GM12878 (cell line): ENCODE data around the gene LSM7. TPM values are rescaled to one million over a fixed set of nuclear protein-coding genes. Genes with fewer than 3 reads are reported as not detected.
A peak's percentile ranks its signal among the peaks of the same experiment; 100 is the strongest.

Experiments used
- ATAC-seq: fragments of 200-7000 bp; cut with Tn5 transposase; 3 replicates; pipeline ENCODE4 v1.9.1; 2020; ENCODE audit warnings: mild to moderate bottlenecking, moderate library complexity
- BruUV-seq: library from RNA; stranded (reverse); fragments of 400-500 nt; replicated peaks from 2 replicates; lab custom pipeline; 2021; lab: Mats Ljungman, UMichigan
- CTCF ChIA-PET: fragments of 300-600 bp; sonication (Branson Sonifier 250); formaldehyde crosslinking; extraction: SDS; loops from one replicate; lab custom pipeline; 2021; ENCODE audit warnings: inconsistent platforms; lab: Yijun Ruan, JAX
- POLR2A ChIA-PET: fragments of 350-600 bp; formaldehyde crosslinking; extraction: SDS; loops from one replicate; lab custom pipeline; 2021; ENCODE audit warnings: inconsistent platforms; lab: Charles Lee
- RAD21 ChIA-PET: fragments of 300-600 bp; sonication (Branson Sonifier 250); formaldehyde crosslinking; loops from one replicate; lab custom pipeline; 2023; ENCODE audit warnings: antibody characterized with exemption; ENCODE audit not compliant: unreplicated experiment; lab: Charles Lee
- SMC1A ChIA-PET: fragments of 300-600 bp; sonication (Branson Sonifier 250); formaldehyde crosslinking; loops from one replicate; lab custom pipeline; 2023; ENCODE audit not compliant: unreplicated experiment, uncharacterized antibody; lab: Charles Lee
- DNase-seq: peaks from one replicate; pipeline ENCODE4 v3.0.0-alpha.2; 2011; ENCODE audit warnings: low read depth, low spot score
- FAIRE-seq: peaks from 3 replicates; lab custom pipeline; 2011; peaks lifted over from hg19 to GRCh38; lab: Jason Lieb, UNC
- H2AFZ ChIP-seq: 2 replicates; pipeline ENCODE4 v1.6.0; 2011; ENCODE audit warnings: low read depth, low read length, control low read depth; ENCODE audit not compliant: control insufficient read depth
- H3K27ac ChIP-seq: 2 replicates; pipeline ENCODE4 v1.5.1; 2011; ENCODE audit warnings: control low read depth; ENCODE audit not compliant: control insufficient read depth, insufficient read depth
- H3K27me3 ChIP-seq, 2 experiments: replicated peaks in 1 of 2; 2 replicates each; pipeline versions ENCODE4 v1.6.0 to v1.6.1; 2011; ENCODE audit warnings: low read length in 1 of 2; ENCODE audit not compliant: control insufficient read depth in 2 of 2, insufficient read depth in 2 of 2
- H3K36me3 ChIP-seq, 2 experiments: 2 replicates each; pipeline ENCODE4 v1.5.1; 2011; ENCODE audit warnings: low read length in 1 of 2; ENCODE audit not compliant: control insufficient read depth in 2 of 2, insufficient read depth in 2 of 2
- H3K4me1 ChIP-seq: 2 replicates; pipeline ENCODE4 v1.6.1; 2011; ENCODE audit warnings: mild to moderate bottlenecking, low read length, moderate library complexity, mixed read lengths; ENCODE audit not compliant: control insufficient read depth, insufficient read depth
- H3K4me2 ChIP-seq: 2 replicates; pipeline ENCODE4 v1.6.0; 2011; ENCODE audit warnings: control low read depth; ENCODE audit not compliant: control insufficient read depth, insufficient read depth
- H3K4me3 ChIP-seq: fragments of 200-600 bp; sonication (generic); 2 replicates; pipeline ENCODE4 v1.5.1; 2016
- H3K79me2 ChIP-seq: 2 replicates; pipeline ENCODE4 v1.6.0; 2011; ENCODE audit warnings: low read length; ENCODE audit not compliant: control insufficient read depth, insufficient read depth
- H3K9ac ChIP-seq: 2 replicates; pipeline ENCODE4 v1.8.0; 2011; ENCODE audit warnings: low read length, control low read depth, mixed read lengths; ENCODE audit not compliant: control insufficient read depth, insufficient read depth
- H3K9me3 ChIP-seq: replicated peaks from 3 replicates; pipeline ENCODE4 v1.5.1; 2011; ENCODE audit warnings: mild to moderate bottlenecking, low read length; ENCODE audit not compliant: control insufficient read depth, insufficient read depth
- H4K20me1 ChIP-seq: 2 replicates; pipeline ENCODE4 v1.6.0; 2011; ENCODE audit not compliant: control insufficient read depth, insufficient read depth
- BHLHE40 ChIP-seq, 2 experiments: fragments of 450-650 bp in 1 of 2; IDR thresholded peaks; 2 replicates each; pipeline ENCODE4 v1.6.1; 2011 to 2017; ENCODE audit warnings: low read depth in 2 of 2, borderline replicate concordance in 1 of 2, improper control_type of control experiment in 1 of 2, low read length in 1 of 2, mild to moderate bottlenecking in 1 of 2
- BRCA1 ChIP-seq: IDR thresholded peaks from 2 replicates; pipeline ENCODE4 v1.6.1; 2011; ENCODE audit warnings: low read depth, low read length, improper control_type of control experiment
- E2F8 ChIP-seq: fragments of 450-650 bp; IDR thresholded peaks from 2 replicates; pipeline ENCODE4 v1.6.1; 2018; ENCODE audit warnings: mild to moderate bottlenecking, low read depth, moderate library complexity; ENCODE audit not compliant: partially characterized antibody
- ETV6 ChIP-seq, 2 experiments: fragments of 450-650 bp in 1 of 2; IDR thresholded peaks in 1 of 2; conservative IDR thresholded peaks in 1 of 2; 2 replicates each; pipeline ENCODE4 v1.6.1; 2014; ENCODE audit warnings: antibody characterized with exemption in 1 of 2, borderline replicate concordance in 1 of 2, low read depth in 1 of 2, mild to moderate bottlenecking in 1 of 2, moderate library complexity in 1 of 2
- IKZF2 ChIP-seq, 2 experiments: fragments of 450-650 bp; IDR thresholded peaks; 2 replicates each; pipeline ENCODE4 v1.6.1; 2017; ENCODE audit warnings: mild to moderate bottlenecking in 2 of 2, moderate library complexity in 2 of 2
- MTA3 ChIP-seq: IDR thresholded peaks from 2 replicates; pipeline ENCODE4 v1.6.1; 2012; ENCODE audit warnings: low read length, inconsistent platforms, borderline replicate concordance
- NBN ChIP-seq: fragments of 450-650 bp; IDR thresholded peaks from 2 replicates; pipeline ENCODE4 v1.6.1; 2016
- NR2F1 ChIP-seq: fragments of 450-650 bp; conservative IDR thresholded peaks from 2 replicates; pipeline ENCODE4 v1.6.1; 2017; ENCODE audit warnings: mild to moderate bottlenecking
- POLR2A ChIP-seq: IDR thresholded peaks from 2 replicates; pipeline ENCODE4 v1.6.1; 2011; ENCODE audit warnings: low read depth, mild to moderate bottlenecking, low read length
- POLR2AphosphoS2 ChIP-seq: IDR thresholded peaks from 2 replicates; pipeline ENCODE4 v1.6.1; 2011; ENCODE audit warnings: low read depth, mild to moderate bottlenecking, low read length, improper control_type of control experiment, moderate library complexity
- POLR2AphosphoS5 ChIP-seq: IDR thresholded peaks from 2 replicates; pipeline ENCODE4 v1.6.1; 2011; ENCODE audit warnings: mild to moderate bottlenecking, low read length, inconsistent platforms
- POU2F2 ChIP-seq: IDR thresholded peaks from 3 replicates; pipeline ENCODE4 v1.6.1; 2011; ENCODE audit warnings: low read depth, mild to moderate bottlenecking, low read length, borderline replicate concordance
- RAD21 ChIP-seq: IDR thresholded peaks from 2 replicates; pipeline ENCODE4 v1.6.1; 2011; ENCODE audit warnings: mild to moderate bottlenecking, low read depth, low read length, moderate library complexity; ENCODE audit not compliant: insufficient read depth
- SMC3 ChIP-seq: IDR thresholded peaks from 2 replicates; pipeline ENCODE4 v1.6.1; 2011; ENCODE audit warnings: low read length, improper control_type of control experiment, borderline replicate concordance
- USF1 ChIP-seq: IDR thresholded peaks from 2 replicates; pipeline ENCODE4 v1.6.1; 2011; ENCODE audit warnings: borderline replicate concordance, low read depth, mild to moderate bottlenecking, moderate library complexity, mixed read lengths, low read length; ENCODE audit not compliant: insufficient read depth; ENCODE audit errors: extremely low read length
- ZNF622 ChIP-seq: fragments of 450-650 bp; IDR thresholded peaks from 2 replicates; pipeline ENCODE4 v1.6.1; 2017; ENCODE audit warnings: mild to moderate bottlenecking, inconsistent platforms
- WGBS: methylation state at CpG from one replicate; pipeline ENCODE4 v1.1.6; 2016; ENCODE audit warnings: low lambda C conversion rate; ENCODE audit not compliant: insufficient replicate concordance, insufficient coverage; ENCODE audit errors: missing lambda C conversion rate; 5-methylcytosine and 5-hydroxymethylcytosine counted together
- in situ Hi-C: fragments of 300-500 bp; cut with MboI; formaldehyde crosslinking; loops from 9 replicates; pipeline ENCODE4 v1.14.3; 2018; ENCODE audit warnings: mixed read lengths
- intact Hi-C: fragments of 100-400 bp; cut with micrococcal nuclease; formaldehyde crosslinking; loops from one replicate; pipeline ENCODE4 v1.14.2; 2022; ENCODE audit not compliant: unreplicated experiment
- polyA plus RNA-seq, 11 experiments: library from polyadenylated mRNA; depleted of rRNA in 4 of 11; unstranded in 6 of 11; stranded (reverse) in 5 of 11; fragments of >200 nt; fragmentation: Nextera tagmentation in 4 of 11; fragmentation: Illumina TruSeq in 1 of 11; extraction: Ambion mirVana in 4 of 11; extraction: Trizol in 1 of 11; gene quantifications; 1 replicate in 1 of 11; 2 replicates in 10 of 11; pipeline versions ENCODE4 v1.2.1 to v1.2.3, GENCODE V29; 2011 to 2016; ENCODE audit warnings: inconsistent platforms in 2 of 11, missing spikeins in 2 of 11, low read depth in 1 of 11
- total RNA-seq, 4 experiments: library from RNA; depleted of rRNA in 3 of 4; stranded (reverse); fragments of >200 nt in 3 of 4; fragmentation: Illumina TruSeq in 1 of 4; extraction: Trizol in 1 of 4; gene quantifications; 2 replicates each; pipeline versions ENCODE4 v1.2.1 to v1.2.3, GENCODE V29; 2013 to 2021
- TF ChIP-seq, protein P1 (sequence below), 3 experiments: IDR thresholded peaks in 2 of 3; conservative IDR thresholded peaks in 1 of 3; 2 replicates each; pipeline ENCODE4 v1.5.1; 2011; ENCODE audit warnings: low read depth in 3 of 3, low read length in 3 of 3, mild to moderate bottlenecking in 3 of 3, control low read depth in 2 of 3, moderate library complexity in 2 of 3, inconsistent platforms in 1 of 3, mixed read lengths in 1 of 3; ENCODE audit not compliant: control insufficient read depth in 2 of 3, insufficient read depth in 1 of 3; ENCODE audit errors: extremely low read depth in 1 of 3

The LSM7 gene
- total and polyA plus RNA-seq, 10 of the 15 experiments (the other 5 are each of a cell fraction or from before 2014, with no cell fraction given): 24.4 to 424 (median 217) TPM

- Histone ChIP-seq H2AFZ (no peak overlapping the region), H3K4me2 (no peak overlapping the region), H3K79me2 (peaks cover 46% of the 10 kb centered on the region), H3K4me1 (peaks cover 7% of the 10 kb centered on the region), H3K4me3 (no peak overlapping the region), H3K27me3 (no peaks in the 10 kb centered on the region), H3K9ac (no peak overlapping the region), H3K9me3 (no peaks in the 10 kb centered on the region), H3K36me3 (peaks cover 4 to 19% of the 10 kb centered on the region in 2 experiments), H3K27ac (no peak overlapping the region), H4K20me1 (peaks cover 13% of the 10 kb centered on the region)
- FAIRE-seq (peak; percentile 56), DNase-seq (no peak), ATAC-seq (no peak)
- SMC1A ChIA-PET: interaction anchor here (0.9 to 5.1 kb wide), 6 partner anchors 13 to 117 kb away, joined by 3 to 30 read pairs (median 4); no protein-coding TSS in a partner anchor
- POLR2A ChIA-PET: interaction anchor here (0.6 to 1.6 kb wide), 3 partner anchors 37 to 273 kb away, joined by 3 to 4 read pairs (median 3); no protein-coding TSS in a partner anchor
- RAD21 ChIA-PET: interaction anchor here (1.1 to 4.5 kb wide), 5 partner anchors 14 to 117 kb away, joined by 3 to 44 read pairs (median 4); no protein-coding TSS in a partner anchor
- WGBS: 67% methylated on average over 8 of the region's 16 CpGs
- in situ Hi-C loops: loop anchor here (5.0 to 10.0 kb wide), 3 partner anchors 38 to 340 kb away; partner anchors contain the start of genes PLEKHJ1 and SF3A2
- CTCF ChIA-PET: interaction anchor here (1.0 to 6.4 kb wide), 11 partner anchors 9 to 153 kb away, joined by 3 to 46 read pairs (median 8); partner anchors contain the start of gene TIMM13
- BruUV-seq: no TSS peak
- intact Hi-C loops: loop anchor here (1.0 to 10.0 kb wide), 4 partner anchors 41 to 510 kb away; partner anchors contain the start of genes SGTA and THOP1
- no peak for TF ChIP-seq BRCA1
- peak; percentile 28; the same call in 1 of the 3 replicates for TF ChIP-seq POU2F2
- no peak for TF ChIP-seq NR2F1
- TF ChIP-seq, protein P1, sequence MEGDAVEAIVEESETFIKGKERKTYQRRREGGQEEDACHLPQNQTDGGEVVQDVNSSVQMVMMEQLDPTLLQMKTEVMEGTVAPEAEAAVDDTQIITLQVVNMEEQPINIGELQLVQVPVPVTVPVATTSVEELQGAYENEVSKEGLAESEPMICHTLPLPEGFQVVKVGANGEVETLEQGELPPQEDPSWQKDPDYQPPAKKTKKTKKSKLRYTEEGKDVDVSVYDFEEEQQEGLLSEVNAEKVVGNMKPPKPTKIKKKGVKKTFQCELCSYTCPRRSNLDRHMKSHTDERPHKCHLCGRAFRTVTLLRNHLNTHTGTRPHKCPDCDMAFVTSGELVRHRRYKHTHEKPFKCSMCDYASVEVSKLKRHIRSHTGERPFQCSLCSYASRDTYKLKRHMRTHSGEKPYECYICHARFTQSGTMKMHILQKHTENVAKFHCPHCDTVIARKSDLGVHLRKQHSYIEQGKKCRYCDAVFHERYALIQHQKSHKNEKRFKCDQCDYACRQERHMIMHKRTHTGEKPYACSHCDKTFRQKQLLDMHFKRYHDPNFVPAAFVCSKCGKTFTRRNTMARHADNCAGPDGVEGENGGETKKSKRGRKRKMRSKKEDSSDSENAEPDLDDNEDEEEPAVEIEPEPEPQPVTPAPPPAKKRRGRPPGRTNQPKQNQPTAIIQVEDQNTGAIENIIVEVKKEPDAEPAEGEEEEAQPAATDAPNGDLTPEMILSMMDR (IDR thresholded peaks at IDR 0.05 in 2 of 3, conservative IDR thresholded peaks at IDR 0.05 in 1 of 3; ENCODE audit: control insufficient read depth in 2 of 3, extremely low read depth in 1 of 3, insufficient read depth in 1 of 3, low read depth in 3 of 3, low read length in 3 of 3): peak; percentile 43 to 67 (median 57); a peak in 5 of 6 replicates
- no peak for TF ChIP-seq POLR2AphosphoS2
- TF ChIP-seq MTA3: 0 out of 2 replicates have a peak, but pooled peaks have one; percentile 45
- 0 out of 2 replicates have a peak, but pooled peaks have one; percentile 53 for TF ChIP-seq NBN
- TF ChIP-seq IKZF2 (IDR thresholded peaks at IDR 0.05): peak in 1 of 2 experiments; percentile 37; a peak in 1 of 4 replicates
- no peak for TF ChIP-seq ZNF622
- no peak for TF ChIP-seq USF1
- peak; percentile 70 for TF ChIP-seq RAD21
- peak; percentile 36 for TF ChIP-seq POLR2A
- TF ChIP-seq ETV6 (conservative IDR thresholded peaks at IDR 0.05 in 1 of 2, IDR thresholded peaks at IDR 0.05 in 1 of 2; ENCODE audit: borderline replicate concordance in 1 of 2, low read depth in 1 of 2): no peak
- peak; percentile 82 for TF ChIP-seq SMC3
- no peak for TF ChIP-seq BHLHE40 (IDR thresholded peaks at IDR 0.05; ENCODE audit: borderline replicate concordance in 1 of 2, low read depth in 2 of 2, low read length in 1 of 2)
- TF ChIP-seq E2F8: no peak
- TF ChIP-seq POLR2AphosphoS5: peak; percentile 76; the same call in 1 of the 2 replicates
Measured at GRCh38 chr19:2274931-2275535, 53.4 kb downstream of the LSM7 start.
